ENCODE measurements around the gene APCDD1L. TPM values are rescaled to one million over a fixed set of nuclear protein-coding genes. Genes with fewer than 3 reads are reported as not detected.

Gene APCDD1L
- total and polyA plus RNA-seq, 12 donors = 0.08 to 1.8 (median 1.1) TPM; not detected in 2

GRCh38 chr20:58557733-58558342 lies 42.6 kb upstream of the APCDD1L start:
- Histone ChIP-seq H3K9me3 (no peaks in the 10 kb centered on the region), H3K27ac (no peak overlapping the region), H3K36me3 (no peaks in the 10 kb centered on the region), H3K27me3 (peaks cover 0 to 16% (median 7%) of the 10 kb centered on the region in 7 donors), H3K4me3 (no peak overlapping the region), H3K4me1 (no peaks in the 10 kb centered on the region)
- 72 to 75% methylated on average over 10 of the region's 10 CpGs for WGBS, 2 donors
- intact Hi-C loops (cut with DNase I) = no loop called here
- DNase-seq (no peak), ATAC-seq (no peak)
- TF ChIP-seq CTCF (IDR thresholded peaks at IDR 0.05) = no peak

GRCh38 chr20:58556961-58557360 lies 41.8 kb upstream of the APCDD1L start:
- DNase-seq = no peak
- no peak for TF ChIP-seq CTCF (IDR thresholded peaks at IDR 0.05)
- no peaks in the 10 kb centered on the region for H3K4me1 ChIP-seq
- peaks cover 0 to 23% (median 7%) of the 10 kb centered on the region in 7 donors for H3K27me3 ChIP-seq
- no peak for ATAC-seq
- intact Hi-C loops (cut with DNase I) = no loop called here
- H3K36me3 ChIP-seq = no peaks in the 10 kb centered on the region
- no peak overlapping the region for H3K27ac ChIP-seq
- H3K4me3 ChIP-seq = no peak overlapping the region
- WGBS, 2 donors = 68 to 79% methylated on average over 6 of the region's 6 CpGs
- H3K9me3 ChIP-seq = no peaks in the 10 kb centered on the region

- no peak for ATAC-seq
- 75 to 82% methylated on average over 3 of the region's 3 CpGs for WGBS, 2 donors
- Histone ChIP-seq H3K9me3 (no peaks in the 10 kb centered on the region), H3K4me3 (no peak overlapping the region), H3K36me3 (no peaks in the 10 kb centered on the region), H3K27ac (no peak overlapping the region), H3K27me3 (peaks cover 0 to 25% (median 7%) of the 10 kb centered on the region in 7 donors), H3K4me1 (no peaks in the 10 kb centered on the region)
- intact Hi-C loops (cut with DNase I) = no loop called here
- no peak for TF ChIP-seq CTCF (IDR thresholded peaks at IDR 0.05)
- no peak for DNase-seq
Observed at GRCh38 chr20:58555078-58555765, 40.0 kb upstream of the APCDD1L start.

- no peaks in the 10 kb centered on the region for H3K36me3 ChIP-seq
- H3K4me1 ChIP-seq = no peaks in the 10 kb centered on the region
- TF ChIP-seq CTCF (IDR thresholded peaks at IDR 0.05) = no peak
- ATAC-seq = no peak
- H3K27ac ChIP-seq = no peak overlapping the region
- intact Hi-C loops (cut with DNase I) = loop anchor here in 1 of 10 donors (5.0 kb wide), 1 partner anchor 1533 kb away; no protein-coding TSS in a partner anchor
- 87 to 93% methylated on average over 3 of the region's 3 CpGs for WGBS, 2 donors
- no peaks in the 10 kb centered on the region for H3K9me3 ChIP-seq
- peaks cover 0 to 25% (median 7%) of the 10 kb centered on the region in 7 donors for H3K27me3 ChIP-seq
- no peak overlapping the region for H3K4me3 ChIP-seq
- no peak for DNase-seq
Observed at GRCh38 chr20:58554541-58554940, 39.3 kb upstream of the APCDD1L start.

All from heart right ventricle (tissue), 16 donors.